HG02852 (cell line): ENCODE results near the gene ABI3.

ENCODE experiments used
- ATAC-seq: cut with Tn5 transposase; IDR thresholded peaks from one replicate; pipeline ENCODE4 v1.9.1; 2021; ENCODE audit warnings: mild to moderate bottlenecking, moderate library complexity; ENCODE audit not compliant: unreplicated experiment

Gene ABI3

DNA sequence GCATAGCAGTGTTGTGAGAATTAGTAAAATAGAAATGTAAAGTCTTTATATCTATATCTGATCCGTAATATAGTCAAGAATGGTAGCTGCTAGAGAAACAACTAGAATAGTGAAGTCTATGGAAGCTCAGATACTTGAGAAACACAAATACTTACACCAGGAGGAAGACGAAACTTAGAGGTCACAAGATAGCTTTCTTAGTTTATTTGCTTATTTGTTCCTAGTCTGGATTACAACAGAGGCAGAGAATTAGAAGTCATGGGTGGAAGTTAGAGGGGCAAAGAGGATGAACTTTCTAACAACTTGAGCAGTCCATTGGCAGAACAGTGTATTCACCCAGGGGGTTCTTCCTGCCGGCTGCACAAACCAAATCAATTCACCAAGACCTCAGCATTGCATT lies 14.0 kb upstream of the ABI3 start:
- no peak for ATAC-seq

DNA sequence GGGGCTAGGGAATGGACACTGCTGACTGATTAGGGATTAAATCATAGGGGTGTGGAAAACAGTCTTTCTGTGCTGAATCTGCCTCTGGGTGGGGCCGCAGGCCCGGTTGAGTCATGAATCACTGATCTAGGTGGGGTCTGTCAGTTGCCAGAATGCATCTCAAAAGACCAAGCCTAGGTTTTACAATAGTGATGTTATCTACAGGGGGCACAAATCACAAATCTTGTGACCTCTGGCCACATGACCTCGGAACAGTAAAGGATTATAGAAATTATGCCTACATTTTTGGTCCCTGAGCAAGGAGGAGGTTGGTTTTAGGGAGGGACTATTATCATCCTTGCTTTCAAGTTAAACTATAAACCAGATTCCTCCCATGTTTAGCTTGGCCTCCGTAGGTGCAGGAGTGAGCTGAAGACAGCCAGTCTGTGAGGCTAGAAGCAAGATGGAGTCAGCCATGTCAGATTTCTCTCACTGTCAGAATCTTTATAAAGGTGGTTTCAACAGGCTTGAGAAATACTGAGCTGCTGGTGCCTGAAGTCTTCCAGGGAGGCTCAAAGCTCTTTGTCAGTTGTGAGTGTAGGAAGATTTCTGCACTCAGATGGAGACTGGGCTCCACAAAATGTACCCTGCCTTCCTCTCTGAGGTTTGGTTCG lies 13.0 kb upstream of the ABI3 start:
- no peak for ATAC-seq

DNA sequence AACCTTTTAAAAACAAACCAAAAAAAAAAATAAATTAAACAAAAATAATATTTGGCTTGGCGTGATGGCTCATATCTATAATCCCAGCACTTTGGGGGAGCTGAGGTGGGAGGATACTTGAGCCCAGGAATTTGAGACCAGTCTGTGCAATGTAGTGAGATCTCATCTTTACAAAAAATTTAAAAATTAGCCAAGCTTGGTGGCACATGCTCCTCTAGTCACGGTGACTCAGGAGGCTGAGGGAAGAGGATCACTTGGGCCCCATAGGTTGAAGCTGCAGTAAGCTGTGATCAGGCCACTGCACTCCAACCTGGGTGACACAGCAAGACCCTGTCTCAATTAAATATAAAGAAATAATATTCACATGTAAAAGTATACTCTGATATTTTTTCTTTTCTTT lies 12.3 kb upstream of the ABI3 start:
- no peak for ATAC-seq

DNA sequence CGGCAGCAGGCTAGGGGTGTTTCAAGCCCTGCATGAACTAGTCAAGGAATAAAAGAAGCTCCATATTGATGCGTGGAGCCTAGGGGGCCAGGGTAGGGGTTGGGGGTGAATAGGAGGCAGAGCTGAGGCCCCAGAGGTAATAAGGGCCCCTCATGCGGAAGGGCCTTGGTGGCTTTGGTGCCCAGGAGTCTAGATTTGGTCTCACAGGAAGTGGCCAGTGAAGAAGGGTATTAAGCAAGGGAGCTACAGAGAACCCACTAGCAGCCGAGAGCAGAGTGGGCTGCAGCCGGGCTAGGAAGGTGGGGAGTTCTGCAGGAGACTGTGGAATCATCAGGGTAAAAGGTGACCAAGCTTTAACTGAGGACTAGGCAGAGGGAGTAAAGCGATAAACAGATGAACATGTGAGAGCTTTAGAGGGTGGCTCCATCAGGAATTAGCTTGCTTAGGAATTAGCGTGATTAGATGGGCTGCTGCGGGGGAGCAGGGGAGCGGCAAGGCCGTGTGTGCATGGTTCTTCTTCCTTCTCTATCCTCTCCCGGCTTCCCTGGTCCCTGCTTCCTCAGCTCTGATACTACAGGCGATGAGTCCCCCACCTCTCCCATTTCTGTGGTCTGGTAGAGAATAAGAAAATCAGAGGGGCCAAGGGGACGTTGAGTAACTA lies 10.0 kb upstream of the ABI3 start:
- ATAC-seq: no peak

DNA sequence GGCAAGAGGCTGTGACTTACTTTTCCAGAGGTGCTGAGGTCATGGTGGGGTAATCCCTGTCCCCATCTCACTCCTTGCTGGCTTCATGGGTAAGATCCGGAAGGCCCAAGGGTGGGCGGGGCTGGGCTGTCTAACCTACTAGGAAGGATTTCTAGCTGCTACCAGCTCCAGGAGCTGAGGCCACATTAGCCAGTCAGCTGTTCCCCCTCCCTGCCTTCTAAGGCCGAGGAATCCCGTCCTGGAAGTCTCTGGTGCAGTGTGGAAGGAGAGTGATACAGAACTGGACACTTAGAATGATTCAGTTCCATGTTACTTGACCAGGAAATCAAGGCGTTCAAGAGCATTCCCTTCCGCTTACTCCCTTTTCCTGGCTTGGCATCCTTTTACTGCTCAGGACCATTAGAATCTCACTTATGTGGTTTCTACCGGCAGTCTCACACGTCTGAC lies 9.0 kb upstream of the ABI3 start:
- ATAC-seq: no peak

DNA sequence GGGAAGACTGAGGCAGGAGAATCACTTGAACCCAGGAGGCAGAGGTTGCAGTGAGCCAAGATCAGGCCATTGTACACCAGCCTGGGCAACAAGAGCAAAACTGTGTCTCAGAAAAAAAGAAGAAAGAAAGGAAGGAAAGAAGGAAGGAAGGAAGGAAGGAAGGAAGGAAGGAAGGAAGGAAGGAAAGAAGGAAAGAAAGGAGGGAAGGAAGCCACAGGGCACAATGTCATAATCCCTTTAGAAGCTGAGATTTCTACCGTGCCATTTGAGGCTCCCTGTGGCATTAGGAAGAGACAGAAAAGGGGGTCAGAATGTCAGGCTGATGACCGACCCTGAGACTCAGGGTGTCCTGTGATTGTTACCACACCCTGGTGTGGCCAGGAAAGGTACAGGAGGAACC lies 6.7 kb upstream of the ABI3 start:
- no peak for ATAC-seq

DNA sequence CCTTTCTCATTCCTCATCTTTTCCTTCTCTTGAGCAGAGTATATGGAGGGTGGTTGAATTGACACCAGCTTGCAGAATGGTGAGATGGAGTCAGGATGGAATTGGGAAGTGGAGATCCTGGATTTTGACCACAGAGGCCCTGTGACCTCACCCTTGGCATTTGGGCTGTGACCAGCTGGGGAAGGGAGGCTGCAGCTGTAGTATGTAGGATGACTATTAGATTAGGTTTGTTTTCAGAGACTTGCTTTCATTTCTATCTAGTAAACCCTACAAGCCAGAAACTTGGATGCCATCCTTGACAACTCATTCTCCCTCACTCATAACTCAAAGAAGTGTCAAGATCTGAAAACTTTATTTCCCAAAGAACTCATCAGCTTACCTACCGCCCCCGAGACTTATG lies 6.0 kb upstream of the ABI3 start:
- ATAC-seq: no peak

DNA sequence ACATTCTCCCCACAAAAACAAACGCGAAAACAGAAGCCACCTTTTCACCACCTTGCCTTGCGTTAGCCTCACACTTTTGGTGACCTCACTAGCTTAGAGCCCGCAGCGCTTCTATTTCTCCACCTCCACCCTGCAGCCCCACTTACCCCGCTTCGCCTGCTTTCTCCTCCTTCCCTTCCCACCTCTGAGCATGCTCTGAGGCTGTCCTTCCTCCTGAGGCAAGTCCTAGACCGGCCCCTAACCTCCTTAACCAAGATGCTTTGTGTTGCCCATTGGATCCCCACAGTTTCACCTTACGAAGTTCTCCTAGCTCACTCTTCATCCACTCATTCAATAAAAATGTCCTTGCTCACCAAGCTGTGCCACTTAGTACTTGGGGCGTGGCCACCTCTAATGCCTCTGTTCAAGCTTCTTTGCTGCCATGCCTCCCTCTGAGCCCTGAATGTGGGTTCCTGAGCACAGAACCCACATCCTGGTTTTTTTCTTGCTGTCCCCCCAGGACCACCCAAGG lies 1.4 kb upstream of the ABI3 start:
- no peak for ATAC-seq

DNA sequence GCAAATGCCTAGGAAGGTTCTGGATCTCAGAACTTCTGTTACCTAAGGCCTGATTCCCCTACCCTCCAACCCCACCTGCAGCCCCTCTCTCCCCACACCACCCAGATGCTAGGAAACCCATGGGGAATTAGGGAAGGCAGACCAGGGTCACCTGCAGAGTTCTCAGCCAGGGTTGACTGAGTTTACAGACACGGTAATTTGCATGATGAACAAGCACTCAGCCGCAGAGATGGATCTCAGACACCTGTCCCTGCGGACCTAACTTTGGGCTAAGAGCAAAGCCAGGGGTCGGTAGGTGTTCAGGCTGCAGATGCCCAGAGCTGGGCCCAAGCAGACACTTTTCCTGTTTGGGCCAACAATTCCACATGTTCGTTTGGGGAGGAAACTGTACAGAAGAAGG lies 2.9 kb downstream of the ABI3 start:
- no peak for ATAC-seq

DNA sequence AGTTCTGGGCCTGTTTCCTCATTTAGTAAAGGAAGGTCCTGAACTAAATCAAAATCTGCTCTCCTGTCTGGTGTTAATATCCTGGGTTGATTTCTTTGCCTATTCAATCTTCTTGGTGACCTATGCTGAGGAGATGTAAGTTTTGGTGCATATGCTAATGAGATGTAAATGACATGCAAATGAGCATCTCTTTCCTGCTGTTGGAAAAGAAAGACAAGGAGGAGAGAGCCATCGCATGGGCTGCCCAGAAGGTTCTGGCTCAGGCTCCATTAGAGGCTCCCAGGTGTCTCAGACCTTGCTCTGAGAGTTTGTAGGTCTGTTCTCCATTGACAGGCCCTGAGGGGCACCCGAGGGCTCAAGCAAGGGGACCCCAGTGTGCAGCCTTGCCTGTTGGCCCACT lies 3.3 kb downstream of the ABI3 start:
- ATAC-seq: no peak

DNA sequence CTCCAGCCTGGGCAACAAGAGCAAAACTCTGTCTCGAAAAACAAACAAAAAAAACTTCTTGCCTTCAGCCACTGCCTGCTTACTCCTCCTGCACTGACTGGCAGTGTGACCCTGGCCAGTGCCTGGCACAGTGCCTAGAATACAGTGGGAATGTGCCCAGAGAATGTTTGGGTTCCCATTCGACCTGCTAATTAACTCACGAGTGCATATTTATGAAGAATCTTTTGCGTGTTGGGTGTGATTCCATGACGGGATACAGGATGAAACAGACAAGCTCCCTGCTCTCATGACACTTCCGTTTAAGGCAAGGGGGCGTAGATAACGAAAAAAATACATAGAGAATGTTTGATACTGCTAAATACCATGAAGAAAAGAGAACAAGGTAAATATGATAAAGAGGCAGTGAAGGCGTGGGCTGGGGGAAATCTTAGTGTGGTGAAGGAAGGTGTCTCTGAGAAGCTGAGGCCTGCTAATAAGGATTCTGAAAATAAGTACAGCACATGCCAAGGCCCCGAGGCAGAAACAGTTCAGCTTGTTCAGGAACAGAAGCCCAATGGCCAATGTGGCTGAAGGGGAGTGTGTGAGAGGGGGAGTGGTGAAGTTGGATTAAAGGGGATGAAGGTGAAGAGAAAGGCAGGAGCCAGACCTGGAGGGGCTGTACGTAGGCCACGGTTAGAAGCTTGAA lies 4.3 kb downstream of the ABI3 start:
- no peak for ATAC-seq

DNA sequence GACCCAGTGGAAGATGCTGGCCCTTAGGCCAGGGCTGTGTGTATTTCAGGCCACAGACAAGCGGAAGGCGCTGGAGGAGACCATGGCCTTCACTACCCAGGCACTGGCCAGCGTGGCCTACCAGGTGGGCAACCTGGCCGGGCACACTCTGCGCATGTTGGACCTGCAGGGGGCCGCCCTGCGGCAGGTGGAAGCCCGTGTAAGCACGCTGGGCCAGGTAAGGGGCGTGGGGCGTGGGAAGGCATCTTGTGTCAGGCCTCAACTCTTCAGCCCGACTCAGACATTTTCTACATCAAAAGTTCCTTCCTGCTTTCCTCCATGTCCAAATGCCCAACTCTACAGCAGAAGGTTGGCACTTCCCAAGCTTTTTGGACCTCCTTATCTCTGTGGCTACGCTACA lies 6.0 kb downstream of the ABI3 start:
- ATAC-seq: no peak

DNA sequence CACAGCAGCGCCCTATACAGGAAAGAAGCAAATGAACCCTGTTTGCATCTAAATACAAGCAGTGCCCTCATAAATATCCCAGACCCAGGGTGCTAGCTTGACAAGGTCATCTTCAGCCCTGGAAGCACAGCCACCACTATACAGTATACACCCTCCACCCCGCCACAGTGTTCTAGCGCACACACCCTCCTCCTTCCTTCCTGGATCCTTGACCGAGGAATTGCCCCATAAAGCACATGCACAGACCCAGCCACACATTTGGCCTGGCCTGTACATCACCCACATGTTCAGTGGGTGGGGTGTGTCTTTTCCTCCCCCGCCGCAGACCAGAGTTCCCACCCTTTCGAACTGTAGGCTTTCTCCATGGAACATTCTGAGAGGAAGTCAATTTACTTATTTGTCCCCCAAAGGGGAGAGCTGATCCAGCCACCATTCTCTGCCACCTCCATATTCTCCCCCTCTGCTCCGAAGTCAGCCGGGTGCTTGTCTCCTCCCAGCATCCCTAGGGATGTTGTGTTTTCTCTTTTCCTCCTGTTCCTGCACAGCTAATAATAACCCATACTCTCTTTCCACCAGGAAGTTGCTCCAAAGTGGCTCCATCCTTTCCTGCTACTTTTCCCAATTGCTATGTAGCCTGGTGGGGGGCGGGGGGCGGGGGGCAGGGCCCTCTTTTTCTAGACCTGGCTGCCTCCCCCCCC lies 6.6 kb downstream of the ABI3 start:
- no peak for ATAC-seq

DNA sequence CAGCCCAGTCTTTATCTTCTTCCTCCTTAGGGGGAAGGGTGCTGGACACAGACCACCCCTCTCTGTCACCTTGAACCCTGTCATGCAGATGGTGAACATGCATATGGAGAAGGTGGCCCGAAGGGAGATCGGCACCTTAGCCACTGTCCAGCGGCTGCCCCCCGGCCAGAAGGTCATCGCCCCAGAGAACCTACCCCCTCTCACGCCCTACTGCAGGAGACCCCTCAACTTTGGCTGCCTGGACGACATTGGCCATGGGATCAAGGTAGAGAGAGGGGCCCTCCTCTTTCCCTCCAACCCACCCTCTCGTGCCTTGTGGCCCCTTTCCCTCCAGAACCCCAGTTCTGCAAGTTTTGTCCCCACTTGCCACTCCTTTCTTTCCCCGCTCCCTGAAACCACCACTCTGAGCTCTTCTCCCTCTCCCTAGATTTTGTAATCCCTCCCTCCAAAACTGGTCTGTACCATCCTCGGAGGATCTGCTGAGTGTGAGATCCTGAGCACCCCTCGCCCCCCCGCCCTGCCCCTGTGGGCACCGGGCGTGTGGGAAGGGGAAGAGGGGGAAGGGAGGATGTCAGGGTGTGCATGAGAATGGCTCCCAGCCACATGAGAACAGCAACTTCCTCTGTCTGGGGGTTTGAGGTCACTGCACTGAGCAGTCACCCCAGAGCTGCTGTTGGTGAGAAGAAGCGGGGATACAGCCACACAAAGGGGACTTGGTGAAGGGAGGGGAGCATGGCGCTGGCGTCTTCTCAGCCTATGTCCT lies 7.3 kb downstream of the ABI3 start:
- ATAC-seq: no peak

DNA sequence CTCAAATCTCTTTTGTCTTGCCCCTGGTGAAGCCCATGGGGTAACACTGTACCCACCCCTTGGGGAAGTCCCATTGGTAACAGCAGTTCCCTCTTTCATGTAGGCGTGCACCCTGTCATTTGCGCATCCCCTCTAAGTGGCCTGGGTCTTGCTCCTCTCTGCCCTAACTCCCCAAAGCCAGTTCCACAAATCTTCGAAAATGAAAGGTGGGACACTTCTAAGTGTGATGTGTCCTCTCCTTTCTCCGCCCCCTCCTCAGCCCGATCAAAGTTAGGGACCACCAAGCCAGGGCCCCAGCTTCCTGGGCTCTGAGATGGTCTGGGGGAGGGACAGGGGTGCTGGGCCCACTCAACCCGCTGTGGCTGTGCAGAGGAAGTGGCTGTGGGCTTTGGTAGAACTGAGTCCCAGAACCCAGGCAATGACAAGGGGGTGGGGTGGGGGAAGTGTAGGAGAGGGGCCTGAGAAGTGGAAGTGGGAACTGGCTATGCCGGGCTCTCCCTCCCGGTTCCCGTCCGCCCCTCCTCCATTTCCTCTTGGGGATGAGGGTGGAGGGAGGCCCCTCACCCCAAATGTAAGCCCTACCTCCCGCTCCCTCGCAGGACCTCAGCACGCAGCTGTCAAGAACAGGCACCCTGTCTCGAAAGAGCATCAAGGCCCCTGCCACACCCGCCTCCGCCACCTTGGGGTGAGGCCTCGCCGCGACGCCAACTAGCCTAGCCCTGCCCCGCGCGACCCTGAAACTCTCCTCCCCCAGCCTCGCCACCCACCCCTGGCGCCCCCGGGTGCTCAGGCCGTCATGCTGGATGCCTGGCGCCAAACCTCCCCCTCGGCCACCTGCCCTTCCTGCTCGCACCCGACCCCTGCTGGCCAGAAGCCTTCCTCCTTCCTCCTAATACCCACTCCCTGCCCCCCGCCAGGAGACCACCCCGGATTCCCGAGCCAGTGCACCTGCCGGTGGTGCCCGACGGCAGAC lies 8.7 kb downstream of the ABI3 start:
- ATAC-seq: peak; percentile 37

DNA sequence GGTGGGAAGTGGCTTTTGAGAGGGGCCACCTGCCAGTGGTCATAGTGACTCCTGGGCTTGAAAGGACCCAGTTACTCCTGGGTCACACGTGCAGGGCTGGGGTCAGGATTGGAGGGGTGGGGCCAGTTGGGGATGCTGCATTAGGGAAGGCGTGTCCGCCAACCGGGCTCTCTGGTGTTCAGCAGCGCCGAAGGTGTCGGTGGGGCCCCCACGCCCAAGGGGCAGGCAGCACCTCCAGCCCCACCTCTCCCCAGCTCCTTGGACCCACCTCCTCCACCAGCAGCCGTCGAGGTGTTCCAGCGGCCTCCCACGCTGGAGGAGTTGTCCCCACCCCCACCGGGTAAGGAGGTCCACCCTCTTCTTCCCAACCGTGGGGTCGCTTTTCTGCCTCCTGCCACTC lies 9.5 kb downstream of the ABI3 start:
- ATAC-seq: no peak

DNA sequence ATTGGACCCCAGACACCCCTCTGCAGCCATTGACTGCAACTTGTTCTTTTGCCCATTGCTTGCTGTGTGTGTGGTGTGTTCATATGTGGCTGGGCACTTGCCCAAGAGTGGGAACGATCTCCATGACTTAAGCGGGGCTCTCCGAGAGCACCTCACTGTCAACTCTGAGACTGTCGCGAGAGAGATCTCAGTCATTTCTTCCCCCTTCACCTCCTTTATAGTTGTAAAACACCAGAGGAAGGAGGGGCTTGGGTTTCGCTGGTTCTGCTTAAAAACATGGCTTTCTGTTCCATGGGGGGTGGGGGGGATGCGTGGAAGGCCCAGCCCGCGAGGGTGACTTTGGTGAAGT lies 12.6 kb downstream of the ABI3 start:
- no peak for ATAC-seq

DNA sequence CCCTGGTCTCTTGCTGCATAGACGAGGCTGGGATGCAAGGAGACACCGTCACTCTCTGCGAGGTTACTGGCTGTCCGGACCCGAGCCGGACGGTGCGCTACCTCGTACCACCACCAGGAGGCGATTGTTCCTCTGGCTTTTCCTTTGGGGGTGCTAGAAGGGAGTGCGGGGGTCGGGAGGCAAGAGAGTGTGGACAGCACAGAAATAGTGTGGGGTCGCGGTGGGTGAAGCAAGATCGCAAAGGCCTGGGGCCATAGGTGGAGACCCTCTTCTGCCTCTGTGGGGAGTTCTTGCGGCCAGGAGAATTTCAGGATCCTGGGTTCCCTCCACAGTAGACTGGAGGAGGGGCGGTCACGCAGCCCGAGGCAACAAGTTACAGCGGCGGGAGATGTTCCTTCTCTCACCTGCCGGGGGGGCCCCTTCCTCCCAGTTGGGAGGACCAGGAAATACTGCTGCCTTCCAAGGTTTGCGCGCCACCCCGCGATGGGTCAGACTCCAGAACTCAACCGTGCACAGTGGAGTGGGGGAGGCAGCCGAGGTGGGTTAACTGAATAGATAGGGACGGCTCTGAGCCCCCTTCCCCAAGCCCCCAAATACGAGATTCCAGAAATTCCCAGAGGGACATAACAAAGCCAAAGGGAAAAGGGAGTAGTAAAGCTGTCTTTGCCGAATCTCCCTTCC lies 13.2 kb downstream of the ABI3 start:
- ATAC-seq: no peak
